UCSD-AML1 (cell line): Measurements from ENCODE around the gene VCX2.
"Not testable (repeated sequence)": the region's sequence is repeated elsewhere in the genome, so short reads cannot be mapped to it uniquely, and the experiment has no call there.

Experiments
- DNase-seq: peaks from one replicate; lab custom pipeline; 2025; ENCODE audit not compliant: unreplicated experiment; lab: John Stamatoyannopoulos, UW

The VCX2 gene

GRCh38 chrX:8171169-8171568 lies at the start of gene VCX2:
Gene VCX2 (minus strand): TSS chrX:8171267. CDS start chrX:8170643, 624 bp downstream.
- not testable (repeated sequence) for DNase-seq

- DNase-seq = no peak
Measured at GRCh38 chrX:8204943-8205342, 33.9 kb upstream of the VCX2 start.

GRCh38 chrX:8204169-8204935 lies 33.3 kb upstream of the VCX2 start:
- DNase-seq = no peak

- no peak for DNase-seq
Measured at GRCh38 chrX:8201896-8202331, 30.8 kb upstream of the VCX2 start.

GRCh38 chrX:8196776-8197175 lies 25.7 kb upstream of the VCX2 start:
- no peak for DNase-seq

GRCh38 chrX:8194216-8194615 lies 23.1 kb upstream of the VCX2 start:
- no peak for DNase-seq

GRCh38 chrX:8192276-8192675 lies 21.2 kb upstream of the VCX2 start:
- no peak for DNase-seq

- no peak for DNase-seq
Measured at GRCh38 chrX:8191022-8191421, 20.0 kb upstream of the VCX2 start.

- DNase-seq = no peak
Measured at GRCh38 chrX:8190341-8190830, 19.3 kb upstream of the VCX2 start.

- no peak for DNase-seq
Measured at GRCh38 chrX:8189096-8189830, 18.2 kb upstream of the VCX2 start.

- DNase-seq = no peak
Measured at GRCh38 chrX:8183346-8183745, 12.3 kb upstream of the VCX2 start.

GRCh38 chrX:8179656-8180055 lies 8.6 kb upstream of the VCX2 start:
- no peak for DNase-seq

GRCh38 chrX:8154011-8154410 lies 17.1 kb downstream of the VCX2 start:
- DNase-seq = not testable (repeated sequence)

GRCh38 chrX:8147226-8147625 lies 23.8 kb downstream of the VCX2 start:
- no peak for DNase-seq

- no peak for DNase-seq
Measured at GRCh38 chrX:8144925-8145324, 26.1 kb downstream of the VCX2 start.

- no peak for DNase-seq
Measured at GRCh38 chrX:8141896-8142295, 29.2 kb downstream of the VCX2 start.

- no peak for DNase-seq
Measured at GRCh38 chrX:8140986-8141744, 29.9 kb downstream of the VCX2 start.

- DNase-seq = no peak
Measured at GRCh38 chrX:8139716-8140115, 31.4 kb downstream of the VCX2 start.

- no peak for DNase-seq
Measured at GRCh38 chrX:8138252-8138651, 32.8 kb downstream of the VCX2 start.

- no peak for DNase-seq
Measured at GRCh38 chrX:8126648-8127047, 44.4 kb downstream of the VCX2 start.

GRCh38 chrX:8126092-8126491 lies 45.0 kb downstream of the VCX2 start:
- no peak for DNase-seq
